HEK293 (cell line): ENCODE results near the gene ECE1.
A peak's percentile ranks its signal among the peaks of the same experiment; 100 is the strongest.

Experiments used
- CTCF ChIA-PET: fragments of 350-600 bp; formaldehyde crosslinking; extraction: SDS; loops from one replicate; lab custom pipeline; 2021; ENCODE audit warnings: antibody characterized with exemption; lab: Yijun Ruan, JAX
- POLR2A ChIA-PET: fragments of 300-600 bp; formaldehyde crosslinking; extraction: SDS; loops from one replicate; lab custom pipeline; 2020; ENCODE audit warnings: antibody characterized with exemption, inconsistent platforms; lab: Yijun Ruan, JAX
- H3K27ac ChIP-seq: fragments of 200-500 bp; sonication (Bioruptor generic); 2 replicates; pipeline ENCODE4 v1.5.1; 2014; ENCODE audit warnings: low read depth, low read length, control low read depth, inconsistent platforms; ENCODE audit errors: extremely low read depth
- H3K36me3 ChIP-seq, 2 experiments: fragments of 200-500 bp in 1 of 2; sonication (Bioruptor generic) in 1 of 2; 1 replicate in 1 of 2; 2 replicates in 1 of 2; pipeline ENCODE4 v1.5.1; 2014 to 2017; ENCODE audit warnings: inconsistent platforms in 2 of 2, low read length in 2 of 2; ENCODE audit not compliant: control insufficient read depth in 2 of 2, insufficient read depth in 1 of 2
- H3K4me1 ChIP-seq: fragments of 200-500 bp; sonication (Bioruptor generic); 2 replicates; pipeline ENCODE4 v1.5.1; 2014; ENCODE audit warnings: mild to moderate bottlenecking, low read length, inconsistent platforms; ENCODE audit not compliant: control insufficient read depth, insufficient read depth
- H3K4me3 ChIP-seq: 2 replicates; pipeline ENCODE4 v1.5.1; 2011; ENCODE audit warnings: low read depth, mild to moderate bottlenecking, control low read depth, low read length, moderate library complexity
- H3K9me3 ChIP-seq: fragments of 200-500 bp; sonication (Bioruptor generic); 2 replicates; pipeline ENCODE4 v1.5.1; 2014; ENCODE audit warnings: low read depth, low read length, inconsistent platforms; ENCODE audit not compliant: control insufficient read depth, insufficient read depth
- EGR2 ChIP-seq: fragments of 450-650 bp; formaldehyde crosslinking; IDR thresholded peaks from 2 replicates; pipeline ENCODE4 v1.5.1; 2016; ENCODE audit warnings: low read depth, missing biosample characterization, missing genetic modification characterization
- ELK4 ChIP-seq: IDR thresholded peaks from 2 replicates; pipeline ENCODE4 v1.6.1; 2011; ENCODE audit warnings: mild to moderate bottlenecking, low read depth, low read length, borderline replicate concordance
- GLIS1 ChIP-seq: fragments of 450-650 bp; formaldehyde crosslinking; IDR thresholded peaks from 2 replicates; pipeline ENCODE4 v1.5.1; 2016; ENCODE audit warnings: missing biosample characterization, missing genetic modification characterization
- GLIS2 ChIP-seq: fragments of 450-650 bp; formaldehyde crosslinking; IDR thresholded peaks from 2 replicates; pipeline ENCODE4 v1.5.1; 2016; ENCODE audit warnings: missing biosample characterization, missing genetic modification characterization
- HIC1 ChIP-seq: fragments of 450-650 bp; formaldehyde crosslinking; IDR thresholded peaks from 2 replicates; pipeline ENCODE4 v1.5.1; 2016; ENCODE audit warnings: missing biosample characterization, missing genetic modification characterization
- INSM2 ChIP-seq: fragments of 450-650 bp; formaldehyde crosslinking; IDR thresholded peaks from 2 replicates; pipeline ENCODE4 v1.5.1; 2016; ENCODE audit warnings: missing biosample characterization, missing genetic modification characterization
- PATZ1 ChIP-seq: fragments of 450-650 bp; formaldehyde crosslinking; IDR thresholded peaks from 2 replicates; pipeline ENCODE4 v1.5.1; 2016; ENCODE audit warnings: missing biosample characterization, missing genetic modification characterization
- REPIN1 ChIP-seq: fragments of 450-650 bp; formaldehyde crosslinking; IDR thresholded peaks from 2 replicates; pipeline ENCODE4 v1.5.1; 2017; ENCODE audit warnings: missing biosample characterization, missing genetic modification characterization, low read depth
- SP7 ChIP-seq: fragments of 450-650 bp; formaldehyde crosslinking; IDR thresholded peaks from 2 replicates; pipeline ENCODE4 v1.5.1; 2016; ENCODE audit warnings: missing biosample characterization, missing genetic modification characterization
- ZBTB26 ChIP-seq: fragments of 450-650 bp; formaldehyde crosslinking; optimal IDR thresholded peaks from 2 replicates; pipeline ENCODE3; 2016; ENCODE audit warnings: missing biosample characterization, mild to moderate bottlenecking, missing genetic modification characterization
- ZFP41 ChIP-seq: fragments of 450-650 bp; formaldehyde crosslinking; IDR thresholded peaks from 2 replicates; pipeline ENCODE4 v1.5.1; 2016; ENCODE audit warnings: missing biosample characterization, missing genetic modification characterization, borderline replicate concordance
- ZNF140 ChIP-seq: fragments of 450-650 bp; formaldehyde crosslinking; IDR thresholded peaks from 2 replicates; pipeline ENCODE4 v1.5.1; 2016; ENCODE audit warnings: missing biosample characterization, missing genetic modification characterization
- ZNF146 ChIP-seq: fragments of 450-650 bp; formaldehyde crosslinking; IDR thresholded peaks from 2 replicates; pipeline ENCODE4 v1.5.1; 2016; ENCODE audit warnings: missing biosample characterization, missing genetic modification characterization
- ZNF16 ChIP-seq: fragments of 450-650 bp; formaldehyde crosslinking; IDR thresholded peaks from 2 replicates; pipeline ENCODE4 v1.5.1; 2016; ENCODE audit warnings: low read depth, missing biosample characterization, missing genetic modification characterization
- ZNF174 ChIP-seq: fragments of 450-650 bp; formaldehyde crosslinking; IDR thresholded peaks from 2 replicates; pipeline ENCODE4 v1.5.0; 2017; ENCODE audit warnings: missing biosample characterization, mild to moderate bottlenecking, missing genetic modification characterization
- ZNF214 ChIP-seq: fragments of 450-650 bp; formaldehyde crosslinking; IDR thresholded peaks from 2 replicates; pipeline ENCODE4 v1.5.1; 2017; ENCODE audit warnings: missing biosample characterization, mild to moderate bottlenecking, missing genetic modification characterization, borderline replicate concordance
- ZNF223 ChIP-seq: fragments of 450-650 bp; formaldehyde crosslinking; IDR thresholded peaks from 2 replicates; pipeline ENCODE4 v1.5.1; 2016; ENCODE audit warnings: missing biosample characterization, missing genetic modification characterization
- ZNF449 ChIP-seq: fragments of 450-650 bp; formaldehyde crosslinking; IDR thresholded peaks from 2 replicates; pipeline ENCODE4 v1.5.1; 2017; ENCODE audit warnings: missing biosample characterization, mild to moderate bottlenecking, missing genetic modification characterization, moderate library complexity
- ZNF510 ChIP-seq: fragments of 450-650 bp; formaldehyde crosslinking; IDR thresholded peaks from 2 replicates; pipeline ENCODE4 v1.5.1; 2018; ENCODE audit warnings: mild to moderate bottlenecking, missing genetic modification characterization, missing biosample characterization; ENCODE audit not compliant: insufficient replicate concordance
- ZNF513 ChIP-seq: fragments of 450-650 bp; IDR thresholded peaks from 2 replicates; pipeline ENCODE4 v1.5.1; 2018; ENCODE audit warnings: missing biosample characterization, missing genetic modification characterization
- ZNF521 ChIP-seq: fragments of 450-650 bp; formaldehyde crosslinking; IDR thresholded peaks from 2 replicates; pipeline ENCODE4 v1.5.1; 2017; ENCODE audit warnings: missing biosample characterization, mild to moderate bottlenecking, missing genetic modification characterization
- ZNF530 ChIP-seq: fragments of 450-650 bp; formaldehyde crosslinking; IDR thresholded peaks from 2 replicates; pipeline ENCODE4 v1.5.1; 2016; ENCODE audit warnings: low read depth, missing biosample characterization, missing genetic modification characterization
- ZNF544 ChIP-seq: fragments of 450-650 bp; formaldehyde crosslinking; IDR thresholded peaks from 2 replicates; pipeline ENCODE4 v1.5.0; 2017; ENCODE audit warnings: missing biosample characterization, missing genetic modification characterization
- ZNF610 ChIP-seq: fragments of 450-650 bp; formaldehyde crosslinking; IDR thresholded peaks from 2 replicates; pipeline ENCODE4 v1.5.1; 2016; ENCODE audit warnings: missing biosample characterization, missing genetic modification characterization, borderline replicate concordance
- ZNF792 ChIP-seq: fragments of 450-650 bp; formaldehyde crosslinking; IDR thresholded peaks from 2 replicates; pipeline ENCODE4 v1.5.1; 2016; ENCODE audit warnings: missing biosample characterization, missing genetic modification characterization

Gene ECE1

GRCh38 chr1:21321963-21322680 is 31.9 kb upstream of the ECE1 start:
- H3K4me1 ChIP-seq = peaks cover 34% of the 10 kb centered on the region
- no peak overlapping the region; the same call in 1 of the 2 replicates for H3K27ac ChIP-seq
- H3K36me3 ChIP-seq = no peaks in the 10 kb centered on the region
- ChIA-PET POLR2A (interaction anchor here (2.0 kb wide), 1 partner anchor 17 kb away, joined by 4 read pairs; no protein-coding TSS in a partner anchor), CTCF (interaction anchor here (0.6 to 7.4 kb wide), 8 partner anchors 9 to 67 kb away, joined by 3 to 79 read pairs (median 6); no protein-coding TSS in a partner anchor)
- no peak overlapping the region for H3K4me3 ChIP-seq
- no peaks in the 10 kb centered on the region for H3K9me3 ChIP-seq
- TF ChIP-seq ELK4 (no peak), ZNF146 (tag by site-specific recombination) (no peak), ZNF140 (tag by site-specific recombination) (no peak), SP7 (tag by site-specific recombination) (no peak), GLIS1 (tag by site-specific recombination) (peak; percentile 7; the same call in 1 of the 2 replicates), GLIS2 (tag by site-specific recombination) (no peak; the same call in 1 of the 2 replicates), ZNF510 (tag by site-specific recombination) (no peak), PATZ1 (tag by site-specific recombination) (peak; percentile 38; the same call in 1 of the 2 replicates), ZNF521 (tag by site-specific recombination) (no peak), HIC1 (tag by site-specific recombination) (0 out of 2 replicates have a peak, but pooled peaks have one; percentile 33), ZNF449 (tag by site-specific recombination) (no peak), ZFP41 (tag by site-specific recombination) (no peak), REPIN1 (tag by site-specific recombination) (no peak), ZNF530 (tag by site-specific recombination) (no peak), INSM2 (tag by site-specific recombination) (no peak), ZNF792 (no peak), ZNF214 (tag by site-specific recombination) (no peak), ZNF544 (tag by site-specific recombination) (no peak), ZNF223 (tag by site-specific recombination) (no peak), ZNF16 (tag by site-specific recombination) (no peak), ZBTB26 (tag by site-specific recombination) (no peak), ZNF513 (no peak), ZNF610 (no peak), EGR2 (tag by site-specific recombination) (no peak), ZNF174 (tag by site-specific recombination) (no peak)
